ENCODE results near the gene SERPINI1. TPM values are rescaled to one million over a fixed set of nuclear protein-coding genes. Genes with fewer than 3 reads are reported as not detected.

The SERPINI1 gene
- polyA plus RNA-seq, 1 experiment = 0.91 TPM

- TF ChIP-seq CTCF (IDR thresholded peaks at IDR 0.05; ENCODE audit: insufficient read depth, low read depth, low read length) = no peak
- H3K36me3 ChIP-seq (ENCODE audit: control insufficient read depth, insufficient read depth, low read length) = peaks cover 3% of the 10 kb centered on the region; the same call in 1 of the 2 replicates
- POLR2A ChIA-PET = no interaction called here
- H3K27me3 ChIP-seq (ENCODE audit: control insufficient read depth, insufficient read depth, low read length) = no peaks in the 10 kb centered on the region
- no peak overlapping the region for H3K4me3 ChIP-seq (ENCODE audit: low read depth, low read length)
- CTCF ChIA-PET = no interaction called here
- no peak for DNase-seq (ENCODE audit: low read depth)
These were observed 11.6 kb upstream of the SERPINI1 start for GRCh38 chr3:167723872-167724271.

DNA sequence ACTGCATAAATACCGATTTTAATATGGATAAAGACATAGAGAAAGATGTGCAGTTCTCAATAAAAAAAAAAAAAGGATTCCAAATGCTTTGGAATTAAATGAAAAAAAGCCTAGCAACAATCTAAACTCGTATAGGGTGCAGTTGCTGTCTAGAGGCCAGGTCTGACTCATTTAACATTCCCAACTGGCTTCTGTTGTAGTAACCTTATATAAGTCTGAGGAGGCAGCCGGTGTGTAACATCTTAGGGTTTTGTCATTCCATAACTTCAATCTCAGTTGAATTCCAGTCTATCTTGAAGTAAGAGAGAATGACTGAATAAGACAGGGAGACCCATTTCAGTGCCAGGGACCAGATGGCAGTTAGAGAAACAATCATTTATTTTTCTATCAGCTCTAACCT, 7.3 kb upstream of the SERPINI1 start:
- TF ChIP-seq CTCF (IDR thresholded peaks at IDR 0.05; ENCODE audit: insufficient read depth, low read depth, low read length) = no peak
- no peaks in the 10 kb centered on the region for H3K27me3 ChIP-seq (ENCODE audit: control insufficient read depth, insufficient read depth, low read length)
- DNase-seq (ENCODE audit: low read depth) = peak; percentile 4
- H3K4me3 ChIP-seq (ENCODE audit: low read depth, low read length) = no peak overlapping the region
- H3K36me3 ChIP-seq (ENCODE audit: control insufficient read depth, insufficient read depth, low read length) = no peaks in the 10 kb centered on the region
- CTCF ChIA-PET = interaction anchor here (1.0 kb wide), 1 partner anchor 10 kb away, joined by 3 read pairs; no protein-coding TSS in a partner anchor
- POLR2A ChIA-PET = no interaction called here

GRCh38 chr3:167728632-167729323, 6.7 kb upstream of the SERPINI1 start:
- no peak for DNase-seq (ENCODE audit: low read depth)
- Histone ChIP-seq H3K27me3 (ENCODE audit: control insufficient read depth, insufficient read depth, low read length) (no peaks in the 10 kb centered on the region), H3K36me3 (ENCODE audit: control insufficient read depth, insufficient read depth, low read length) (no peaks in the 10 kb centered on the region), H3K4me3 (ENCODE audit: low read depth, low read length) (no peak overlapping the region)
- no peak for TF ChIP-seq CTCF (IDR thresholded peaks at IDR 0.05; ENCODE audit: insufficient read depth, low read depth, low read length)
- ChIA-PET POLR2A (no interaction called here), CTCF (interaction anchor here (1.0 kb wide), 1 partner anchor 11 kb away, joined by 3 read pairs; no protein-coding TSS in a partner anchor)

DNA sequence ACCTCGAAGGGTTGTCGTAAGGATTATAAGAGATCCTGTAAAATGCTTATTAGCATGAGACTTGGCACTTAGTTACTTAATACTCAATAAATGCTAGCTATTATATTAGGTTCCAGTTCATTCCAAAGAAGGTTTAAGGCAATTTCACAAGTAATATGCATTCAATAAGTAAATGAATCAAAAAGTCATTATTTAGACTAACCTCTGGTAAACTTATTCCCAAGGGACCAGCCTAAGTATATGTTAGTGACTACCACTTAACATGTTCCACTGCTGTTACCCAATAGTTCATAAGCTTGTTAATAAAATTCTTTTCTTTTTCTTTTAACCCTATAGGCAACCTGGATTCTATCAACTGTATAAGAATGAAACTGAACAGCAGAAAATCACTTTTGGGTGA, 5.9 kb upstream of the SERPINI1 start:
- no peak for DNase-seq (ENCODE audit: low read depth)
- CTCF ChIA-PET = interaction anchor here (1.0 kb wide), 1 partner anchor 11 kb away, joined by 3 read pairs; no protein-coding TSS in a partner anchor

GRCh38 chr3:167731393-167731792, 4.1 kb upstream of the SERPINI1 start:
- TF ChIP-seq CTCF (IDR thresholded peaks at IDR 0.05; ENCODE audit: insufficient read depth, low read depth, low read length) = no peak
- DNase-seq (ENCODE audit: low read depth) = no peak
- ChIA-PET CTCF (no interaction called here), POLR2A (no interaction called here)
- Histone ChIP-seq H3K36me3 (ENCODE audit: control insufficient read depth, insufficient read depth, low read length) (no peaks in the 10 kb centered on the region), H3K4me3 (ENCODE audit: low read depth, low read length) (no peak overlapping the region), H3K27me3 (ENCODE audit: control insufficient read depth, insufficient read depth, low read length) (no peaks in the 10 kb centered on the region)

More for the DNA sequence above, 5.9 kb upstream of the SERPINI1 start:
- POLR2A ChIA-PET = no interaction called here
- Histone ChIP-seq H3K27me3 (ENCODE audit: control insufficient read depth, insufficient read depth, low read length) (no peaks in the 10 kb centered on the region), H3K36me3 (ENCODE audit: control insufficient read depth, insufficient read depth, low read length) (no peaks in the 10 kb centered on the region), H3K4me3 (ENCODE audit: low read depth, low read length) (no peak overlapping the region)
- TF ChIP-seq CTCF (IDR thresholded peaks at IDR 0.05; ENCODE audit: insufficient read depth, low read depth, low read length) = no peak
